GM23338 (cell line): ENCODE data around the gene POLA1. TPM values are rescaled to one million over a fixed set of nuclear protein-coding genes. Genes with fewer than 3 reads are reported as not detected.

Experiments
- ATAC-seq: fragments of 200-7000 bp; cut with Tn5 transposase; 3 replicates; pipeline ENCODE4 v1.9.1; 2020
- DNase-seq: peaks from one replicate; pipeline ENCODE4 v3.0.0-alpha.2; 2015; ENCODE audit warnings: low spot score
- H2AFZ ChIP-seq: fragments of 200-600 bp; sonication (generic); 2 replicates; pipeline ENCODE4 v1.8.0; 2016; ENCODE audit warnings: antibody characterized with exemption, mild to moderate bottlenecking, moderate library complexity
- H3F3A ChIP-seq: fragments of 200-600 bp; sonication (generic); replicated peaks from 2 replicates; pipeline ENCODE4 v1.8.0; 2017; ENCODE audit warnings: antibody characterized with exemption, mixed run types, low read depth
- H3K27ac ChIP-seq: fragments of 200-600 bp; sonication (generic); 2 replicates; pipeline ENCODE4 v1.6.1; 2016; ENCODE audit warnings: low read depth
- H3K27me3 ChIP-seq: fragments of 200-600 bp; sonication (generic); 2 replicates; pipeline ENCODE4 v1.8.0; 2016; ENCODE audit warnings: mild to moderate bottlenecking, mixed run types, moderate library complexity; ENCODE audit not compliant: insufficient read depth
- H3K36me3 ChIP-seq: fragments of 200-600 bp; sonication (generic); 2 replicates; pipeline ENCODE4 v1.8.0; 2016; ENCODE audit warnings: mild to moderate bottlenecking; ENCODE audit not compliant: insufficient read depth
- H3K4me1 ChIP-seq: fragments of 200-600 bp; sonication (generic); 2 replicates; pipeline ENCODE4 v1.8.0; 2016; ENCODE audit warnings: mild to moderate bottlenecking, moderate library complexity; ENCODE audit not compliant: insufficient read depth
- H3K4me2 ChIP-seq: fragments of 200-600 bp; sonication (generic); 2 replicates; pipeline ENCODE4 v1.7.1; 2017; ENCODE audit warnings: mixed run types
- H3K4me3 ChIP-seq: fragments of 200-600 bp; sonication (generic); 2 replicates; pipeline ENCODE4 v1.6.1; 2016; ENCODE audit warnings: mixed run types
- H3K79me2 ChIP-seq: fragments of 200-600 bp; sonication (generic); replicated peaks from 2 replicates; pipeline ENCODE4 v1.8.0; 2017; ENCODE audit warnings: mild to moderate bottlenecking; ENCODE audit not compliant: insufficient read depth
- H3K9me2 ChIP-seq: fragments of 200-600 bp; sonication (generic); 2 replicates; pipeline ENCODE4 v1.8.0; 2017; ENCODE audit not compliant: insufficient read depth
- H4K20me1 ChIP-seq: fragments of 200-600 bp; sonication (generic); replicated peaks from 2 replicates; pipeline ENCODE4 v1.8.0; 2017; ENCODE audit warnings: mild to moderate bottlenecking; ENCODE audit not compliant: insufficient read depth
- H3K27ac Mint-ChIP-seq: 2 replicates; pipeline ENCODE4 v1.8.0; 2020; ENCODE audit warnings: inconsistent platforms, mild to moderate bottlenecking, moderate library complexity, mixed read lengths
- H3K27me3 Mint-ChIP-seq: 3 replicates; pipeline ENCODE4 v1.8.0; 2022; ENCODE audit warnings: low read depth, mild to moderate bottlenecking, moderate library complexity, mixed read lengths, inconsistent platforms; ENCODE audit not compliant: insufficient read depth, poor library complexity
- H3K36me3 Mint-ChIP-seq: 3 replicates; pipeline ENCODE4 v1.8.0; 2021; ENCODE audit warnings: low read depth, mild to moderate bottlenecking, inconsistent platforms, moderate library complexity, mixed read lengths
- H3K4me1 Mint-ChIP-seq: 3 replicates; pipeline ENCODE4 v1.8.0; 2020; ENCODE audit warnings: mild to moderate bottlenecking, inconsistent platforms, mixed read lengths
- H3K4me3 Mint-ChIP-seq: 3 replicates; pipeline ENCODE4 v1.8.0; 2021; ENCODE audit warnings: moderate library complexity, mild to moderate bottlenecking, inconsistent platforms, mixed read lengths
- H3K9me3 Mint-ChIP-seq: 3 replicates; pipeline ENCODE4 v1.8.0; 2020; ENCODE audit warnings: moderate library complexity, mild to moderate bottlenecking, inconsistent platforms, mixed read lengths
- CREB1 ChIP-seq: fragments of 250-450 bp; sonication (Bioruptor Pico); IDR thresholded peaks from 2 replicates; pipeline ENCODE4 v1.5.0; 2020; ENCODE audit warnings: low read depth, mild to moderate bottlenecking, moderate library complexity
- EZH2 ChIP-seq: fragments of 200-600 bp; sonication (generic); IDR thresholded peaks from one replicate; pipeline ENCODE4 v1.8.0; 2017; ENCODE audit warnings: antibody characterized with exemption, mild to moderate bottlenecking, low read depth; ENCODE audit not compliant: unreplicated experiment
- JUNB ChIP-seq: IDR thresholded peaks from one replicate; pipeline ENCODE4 v1.6.1; 2016; ENCODE audit warnings: antibody characterized with exemption; ENCODE audit not compliant: unreplicated experiment
- NANOG ChIP-seq: IDR thresholded peaks from 2 replicates; pipeline ENCODE4 v1.6.1; 2016; ENCODE audit warnings: antibody characterized with exemption, borderline replicate concordance
- ZNF114 ChIP-seq: fragments of 250-450 bp; sonication (Bioruptor Pico); IDR thresholded peaks from 2 replicates; pipeline ENCODE4 v1.5.0; 2020; ENCODE audit warnings: mild to moderate bottlenecking, moderate library complexity
- ZNF331 ChIP-seq: fragments of 250-450 bp; sonication (Bioruptor Pico); IDR thresholded peaks from 2 replicates; pipeline ENCODE4 v1.5.0; 2020; ENCODE audit warnings: low read depth, mild to moderate bottlenecking, moderate library complexity
- polyA plus RNA-seq: library from polyadenylated mRNA; unstranded; fragments of >200 nt; fragmentation: Nextera tagmentation; extraction: Ambion mirVana; gene quantifications from 2 replicates; pipeline ENCODE4 v1.2.1, GENCODE V29; 2016
- total RNA-seq: library from RNA; depleted of rRNA; stranded (reverse); fragments of >200 nt; shearing (Covaris generic); gene quantifications from 2 replicates; pipeline ENCODE4 v1.2.3, GENCODE V29; 2014
- TF ChIP-seq, protein P1 (sequence below): IDR thresholded peaks from one replicate; pipeline ENCODE4 v1.6.1; 2018; ENCODE audit warnings: antibody characterized with exemption; ENCODE audit not compliant: unreplicated experiment
- TF ChIP-seq, protein P2 (sequence below): IDR thresholded peaks from 2 replicates; pipeline ENCODE4 v1.6.1; 2016; ENCODE audit warnings: antibody characterized with exemption

Gene POLA1
- total and polyA plus RNA-seq, 2 experiments from 2014 or later = 12.6 to 36.6 TPM

DNA sequence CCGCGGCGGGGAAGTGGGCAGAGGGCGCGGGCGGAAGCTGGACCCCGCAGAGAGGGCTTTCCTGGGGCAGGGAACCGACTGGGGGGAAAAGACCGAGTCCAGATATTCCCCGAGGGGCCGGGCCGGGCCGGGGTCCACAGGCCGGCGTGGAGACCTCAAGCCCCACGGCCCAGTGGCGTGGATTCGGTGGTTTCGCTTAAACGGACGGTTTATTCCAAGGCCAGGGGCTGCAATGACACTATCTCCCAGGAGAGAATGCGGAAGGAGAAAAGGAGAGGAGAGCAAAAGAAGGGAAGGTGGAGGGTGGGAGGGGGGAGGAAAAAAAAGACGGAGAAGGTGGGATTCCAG is 311.3 kb downstream of the POLA1 start:
- H3K4me2 ChIP-seq = peak overlapping the region; percentile 84
- H3F3A ChIP-seq = 0 out of 2 replicates have a peak, but pooled peaks cover 5% of the 10 kb centered on the region
- peaks cover 92% of the 10 kb centered on the region for H3K27me3 Mint-ChIP-seq
- H3K27ac ChIP-seq = no peak overlapping the region
- H3K36me3 Mint-ChIP-seq = no peaks in the 10 kb centered on the region; the same call in 2 of the 3 replicates
- no peak overlapping the region for H3K4me3 Mint-ChIP-seq
- H3K4me1 ChIP-seq = peaks cover 47% of the 10 kb centered on the region
- H3K9me3 Mint-ChIP-seq = no peaks in the 10 kb centered on the region; the same call in 2 of the 3 replicates
- peak overlapping the region; percentile 44; the same call in 1 of the 2 replicates for H3K4me3 ChIP-seq
- H3K27me3 ChIP-seq = peaks cover 98% of the 10 kb centered on the region
- H2AFZ ChIP-seq = no peak overlapping the region
- ATAC-seq = no peak
- peak; percentile 85 for TF ChIP-seq EZH2
- TF ChIP-seq, protein P1, sequence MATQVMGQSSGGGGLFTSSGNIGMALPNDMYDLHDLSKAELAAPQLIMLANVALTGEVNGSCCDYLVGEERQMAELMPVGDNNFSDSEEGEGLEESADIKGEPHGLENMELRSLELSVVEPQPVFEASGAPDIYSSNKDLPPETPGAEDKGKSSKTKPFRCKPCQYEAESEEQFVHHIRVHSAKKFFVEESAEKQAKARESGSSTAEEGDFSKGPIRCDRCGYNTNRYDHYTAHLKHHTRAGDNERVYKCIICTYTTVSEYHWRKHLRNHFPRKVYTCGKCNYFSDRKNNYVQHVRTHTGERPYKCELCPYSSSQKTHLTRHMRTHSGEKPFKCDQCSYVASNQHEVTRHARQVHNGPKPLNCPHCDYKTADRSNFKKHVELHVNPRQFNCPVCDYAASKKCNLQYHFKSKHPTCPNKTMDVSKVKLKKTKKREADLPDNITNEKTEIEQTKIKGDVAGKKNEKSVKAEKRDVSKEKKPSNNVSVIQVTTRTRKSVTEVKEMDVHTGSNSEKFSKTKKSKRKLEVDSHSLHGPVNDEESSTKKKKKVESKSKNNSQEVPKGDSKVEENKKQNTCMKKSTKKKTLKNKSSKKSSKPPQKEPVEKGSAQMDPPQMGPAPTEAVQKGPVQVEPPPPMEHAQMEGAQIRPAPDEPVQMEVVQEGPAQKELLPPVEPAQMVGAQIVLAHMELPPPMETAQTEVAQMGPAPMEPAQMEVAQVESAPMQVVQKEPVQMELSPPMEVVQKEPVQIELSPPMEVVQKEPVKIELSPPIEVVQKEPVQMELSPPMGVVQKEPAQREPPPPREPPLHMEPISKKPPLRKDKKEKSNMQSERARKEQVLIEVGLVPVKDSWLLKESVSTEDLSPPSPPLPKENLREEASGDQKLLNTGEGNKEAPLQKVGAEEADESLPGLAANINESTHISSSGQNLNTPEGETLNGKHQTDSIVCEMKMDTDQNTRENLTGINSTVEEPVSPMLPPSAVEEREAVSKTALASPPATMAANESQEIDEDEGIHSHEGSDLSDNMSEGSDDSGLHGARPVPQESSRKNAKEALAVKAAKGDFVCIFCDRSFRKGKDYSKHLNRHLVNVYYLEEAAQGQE = no peak
- TF ChIP-seq ZNF331 (CRISPR knock-in tag) = no peak
- no peak for TF ChIP-seq CREB1
- no peaks in the 10 kb centered on the region for H3K79me2 ChIP-seq
- peak; percentile 57 for DNase-seq
- no peaks in the 10 kb centered on the region for H3K36me3 ChIP-seq
- no peaks in the 10 kb centered on the region for H3K9me2 ChIP-seq
- H4K20me1 ChIP-seq = no peaks in the 10 kb centered on the region
- H3K27ac Mint-ChIP-seq = no peak overlapping the region
- H3K4me1 Mint-ChIP-seq = peaks cover 24% of the 10 kb centered on the region

DNA sequence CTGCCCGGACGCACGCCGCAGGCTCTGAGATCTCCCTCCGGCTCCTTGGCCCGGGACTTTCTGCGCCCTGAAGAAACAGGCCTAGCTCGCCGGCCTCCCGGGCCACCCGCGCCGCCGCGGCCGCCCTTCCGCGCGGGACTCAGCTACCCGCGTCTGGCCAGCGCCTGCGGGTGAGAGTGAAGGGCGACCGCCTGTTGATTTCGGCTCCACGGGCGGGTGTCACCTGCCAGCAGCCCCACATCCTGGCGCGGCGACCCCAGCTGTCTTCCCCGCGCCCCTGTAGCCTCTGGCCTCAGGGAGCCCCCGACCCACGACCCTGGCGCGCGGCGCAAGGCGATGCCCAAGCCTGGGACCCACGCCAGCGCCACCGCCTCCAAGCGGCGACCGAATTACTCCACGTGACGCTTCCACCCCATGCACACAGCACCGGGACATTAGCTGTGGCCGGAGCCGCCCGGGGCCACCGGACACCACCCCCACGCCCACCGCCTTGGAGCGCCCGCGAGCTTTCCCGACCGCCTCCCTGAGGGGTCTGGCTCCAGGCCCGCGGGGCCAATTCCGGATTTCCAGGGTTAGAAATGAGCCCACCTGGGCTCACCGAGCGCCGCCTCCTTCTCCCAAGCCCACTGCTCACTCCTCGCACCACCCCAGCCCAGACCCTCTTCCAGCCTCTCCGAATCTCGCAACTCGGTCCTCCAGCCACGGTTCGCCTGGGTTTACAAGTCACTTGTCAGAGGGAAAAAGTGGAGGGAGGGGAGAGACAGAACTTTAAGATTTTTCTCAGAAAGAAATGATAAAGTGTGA is 311.9 kb downstream of the POLA1 start:
- ATAC-seq (peak; percentile 7), DNase-seq (no peak)
- Histone ChIP-seq H2AFZ (no peak overlapping the region), H3F3A (0 out of 2 replicates have a peak, but pooled peaks cover 5% of the 10 kb centered on the region), H3K4me3 (peak overlapping the region; percentile 44), H3K4me2 (peak overlapping the region; percentile 84; the same call in 1 of the 2 replicates), H3K36me3 (no peaks in the 10 kb centered on the region), H3K27me3 (peaks cover 98% of the 10 kb centered on the region), H3K4me1 (peaks cover 49% of the 10 kb centered on the region), H3K27ac (no peak overlapping the region), H3K9me2 (no peaks in the 10 kb centered on the region), H4K20me1 (no peaks in the 10 kb centered on the region), H3K79me2 (no peaks in the 10 kb centered on the region)
- H3K27ac Mint-ChIP-seq = no peak overlapping the region
- H3K27me3 Mint-ChIP-seq = peaks cover 92% of the 10 kb centered on the region
- peak overlapping the region; percentile 59; the same call in 2 of the 3 replicates for H3K4me3 Mint-ChIP-seq
- H3K9me3 Mint-ChIP-seq = no peaks in the 10 kb centered on the region; the same call in 2 of the 3 replicates
- peaks cover 25% of the 10 kb centered on the region for H3K4me1 Mint-ChIP-seq
- no peaks in the 10 kb centered on the region; the same call in 2 of the 3 replicates for H3K36me3 Mint-ChIP-seq
- TF ChIP-seq JUNB = no peak
- TF ChIP-seq ZNF114 (CRISPR knock-in tag) = no peak
- no peak for TF ChIP-seq NANOG
- TF ChIP-seq, protein P2, sequence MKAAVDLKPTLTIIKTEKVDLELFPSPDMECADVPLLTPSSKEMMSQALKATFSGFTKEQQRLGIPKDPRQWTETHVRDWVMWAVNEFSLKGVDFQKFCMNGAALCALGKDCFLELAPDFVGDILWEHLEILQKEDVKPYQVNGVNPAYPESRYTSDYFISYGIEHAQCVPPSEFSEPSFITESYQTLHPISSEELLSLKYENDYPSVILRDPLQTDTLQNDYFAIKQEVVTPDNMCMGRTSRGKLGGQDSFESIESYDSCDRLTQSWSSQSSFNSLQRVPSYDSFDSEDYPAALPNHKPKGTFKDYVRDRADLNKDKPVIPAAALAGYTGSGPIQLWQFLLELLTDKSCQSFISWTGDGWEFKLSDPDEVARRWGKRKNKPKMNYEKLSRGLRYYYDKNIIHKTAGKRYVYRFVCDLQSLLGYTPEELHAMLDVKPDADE = no peak
- TF ChIP-seq EZH2 = peak; percentile 95
